Karpas-422 (cell line): ENCODE measurements around the gene EFCAB3. TPM values are rescaled to one million over a fixed set of nuclear protein-coding genes. Genes with fewer than 3 reads are reported as not detected.

ENCODE experiments used
- small RNA-seq: library from RNA; depleted of rRNA; stranded (forward); fragments of <200 nt; gene quantifications from one replicate; pipeline ENCODE3, GENCODE V24; 2014
- total RNA-seq: library from RNA; depleted of rRNA; stranded (reverse); fragments of >200 nt; shearing (Covaris generic); gene quantifications from 2 replicates; pipeline ENCODE4 v1.2.3, GENCODE V29; 2014; ENCODE audit warnings: low replicate concordance; rRNA removed

Gene EFCAB3
- total RNA-seq, 1 experiment from 2014 or later, result not detected

Small RNA genes lying within 50 kb of the gene (small RNA-seq; reads per million reads assigned to genes)
- not detected for gene RNU7-52P

Other genes starting within 250 kb of the EFCAB3 start
- gene METTL2A, start 43.3 kb downstream of the EFCAB3 start, total RNA-seq, result 14.4 and 17.9 TPM in 2 replicates
- 48.6 and 63.3 TPM in 2 replicates for gene TLK2, start 98.3 kb downstream of the EFCAB3 start, total RNA-seq
- 0.26 and 2.3 TPM in 2 replicates for gene MRC2, start 247.1 kb downstream of the EFCAB3 start, total RNA-seq